HepG2 (cell line): Measurements from ENCODE around the gene VARS2. TPM values are rescaled to one million over a fixed set of nuclear protein-coding genes. Genes with fewer than 3 reads are reported as not detected.

Experiments used
- ADNP ChIP-seq: sonication (generic); formaldehyde crosslinking; IDR thresholded peaks from 2 replicates; pipeline ENCODE4 v1.4.0; 2020; ENCODE audit warnings: missing genetic modification reagents
- ARID2 ChIP-seq: sonication (generic); formaldehyde crosslinking; IDR thresholded peaks from 2 replicates; pipeline ENCODE4 v1.8.1; 2022; ENCODE audit warnings: mild to moderate bottlenecking, missing genetic modification reagents, borderline replicate concordance
- CBX1 ChIP-seq: IDR thresholded peaks from one replicate; pipeline ENCODE4 v1.6.1; 2016; ENCODE audit warnings: antibody characterized with exemption, low read depth
- CEBPG ChIP-seq: IDR thresholded peaks from 2 replicates; pipeline ENCODE4 v1.6.1; 2016
- CENPT ChIP-seq: sonication (generic); formaldehyde crosslinking; IDR thresholded peaks from 2 replicates; pipeline ENCODE4 v1.8.0; 2022; ENCODE audit warnings: low read depth, mild to moderate bottlenecking, moderate library complexity, missing genetic modification reagents
- ELF4 ChIP-seq: sonication (generic); formaldehyde crosslinking; IDR thresholded peaks from 2 replicates; pipeline ENCODE4 v1.5.0; 2020; ENCODE audit warnings: missing genetic modification reagents, mild to moderate bottlenecking, moderate library complexity, borderline replicate concordance
- GATAD2A ChIP-seq: IDR thresholded peaks from 2 replicates; pipeline ENCODE4 v1.6.1; 2016
- GTF2F1 ChIP-seq: fragments of 150-350 bp; IDR thresholded peaks from 2 replicates; pipeline ENCODE4 v1.6.1; 2014; ENCODE audit warnings: low read length
- MXD4 ChIP-seq: IDR thresholded peaks from 2 replicates; pipeline ENCODE4 v1.6.1; 2016; ENCODE audit warnings: mild to moderate bottlenecking, missing biosample characterization, missing genetic modification reagents
- PRPF4 ChIP-seq: fragments of 200-400 bp; formaldehyde crosslinking; IDR thresholded peaks from 2 replicates; pipeline ENCODE4 v1.6.1; 2016; ENCODE audit warnings: low read length, low read depth; ENCODE audit not compliant: poor library complexity, severe bottlenecking
- SCMH1 ChIP-seq: sonication (generic); formaldehyde crosslinking; IDR thresholded peaks from 2 replicates; pipeline ENCODE4 v1.9.0; 2021; ENCODE audit warnings: missing genetic modification reagents, mild to moderate bottlenecking, borderline replicate concordance
- SMYD3 ChIP-seq: sonication (generic); formaldehyde crosslinking; IDR thresholded peaks from 2 replicates; pipeline ENCODE4 v1.8.1; 2023; ENCODE audit warnings: mild to moderate bottlenecking, missing genetic modification reagents
- TEAD3 ChIP-seq: optimal IDR thresholded peaks from 2 replicates; pipeline ENCODE3; 2016; ENCODE audit warnings: borderline replicate concordance
- TFE3 ChIP-seq: IDR thresholded peaks from 2 replicates; pipeline ENCODE4 v1.6.1; 2016
- ZEB1 ChIP-seq: IDR thresholded peaks from 2 replicates; pipeline ENCODE4 v1.6.1; 2012; ENCODE audit warnings: mild to moderate bottlenecking, low read depth, inconsistent platforms; ENCODE audit not compliant: insufficient replicate concordance
- ZNF260 ChIP-seq: sonication (generic); formaldehyde crosslinking; IDR thresholded peaks from 2 replicates; pipeline ENCODE4 v1.4.0; 2020; ENCODE audit warnings: missing genetic modification reagents, low read depth, mild to moderate bottlenecking, borderline replicate concordance
- ZNF33A ChIP-seq: sonication (generic); formaldehyde crosslinking; IDR thresholded peaks from 2 replicates; pipeline ENCODE4 v1.5.1; 2020; ENCODE audit warnings: missing genetic modification reagents, mild to moderate bottlenecking, moderate library complexity, borderline replicate concordance
- ZNF431 ChIP-seq: sonication (generic); formaldehyde crosslinking; IDR thresholded peaks from 2 replicates; pipeline ENCODE4 v1.9.0; 2022; ENCODE audit warnings: missing genetic modification reagents, low read depth, mild to moderate bottlenecking, borderline replicate concordance
- ZNF770 ChIP-seq: sonication (generic); formaldehyde crosslinking; IDR thresholded peaks from 2 replicates; pipeline ENCODE4 v1.5.0; 2020; ENCODE audit warnings: mild to moderate bottlenecking, missing genetic modification reagents
- polyA plus RNA-seq, 8 experiments: library from polyadenylated mRNA; depleted of rRNA in 3 of 8; stranded (reverse) in 7 of 8; unstranded in 1 of 8; fragments of >200 nt; fragmentation: Illumina TruSeq in 4 of 8; extraction: Trizol in 4 of 8; gene quantifications; 2 replicates each; pipeline versions ENCODE4 v1.2.1 to v1.2.3, GENCODE V29; 2011 to 2016; ENCODE audit warnings: low read depth in 4 of 8, missing spikeins in 1 of 8, mixed read lengths in 1 of 8; ENCODE audit not compliant: insufficient read depth in 1 of 8
- total RNA-seq, 5 experiments: library from RNA; depleted of rRNA; stranded (reverse); fragments of >200 nt; fragmentation: Illumina TruSeq; extraction: Trizol; gene quantifications; 2 replicates each; pipeline ENCODE4 v1.2.3, GENCODE V29; 2016; ENCODE audit warnings: low read depth in 1 of 5
- TF ChIP-seq, protein P1 (sequence below): sonication (generic); formaldehyde crosslinking; IDR thresholded peaks from 2 replicates; pipeline ENCODE4 v1.4.0; 2020; ENCODE audit warnings: missing genetic modification reagents, mild to moderate bottlenecking, borderline replicate concordance
- TF ChIP-seq, protein P2 (sequence below): IDR thresholded peaks from 2 replicates; pipeline ENCODE4 v1.6.1; 2016; ENCODE audit warnings: missing genetic modification reagents, missing compliant biosample characterization
- TF ChIP-seq, protein P3 (sequence below): IDR thresholded peaks from 2 replicates; pipeline ENCODE4 v1.6.1; 2018; ENCODE audit warnings: missing genetic modification reagents

Gene VARS2
- total and polyA plus RNA-seq, 2 of the 13 experiments (the other 11 are each of a cell fraction or from before 2014, with no cell fraction given), result 61.8 to 71.8 TPM

DNA sequence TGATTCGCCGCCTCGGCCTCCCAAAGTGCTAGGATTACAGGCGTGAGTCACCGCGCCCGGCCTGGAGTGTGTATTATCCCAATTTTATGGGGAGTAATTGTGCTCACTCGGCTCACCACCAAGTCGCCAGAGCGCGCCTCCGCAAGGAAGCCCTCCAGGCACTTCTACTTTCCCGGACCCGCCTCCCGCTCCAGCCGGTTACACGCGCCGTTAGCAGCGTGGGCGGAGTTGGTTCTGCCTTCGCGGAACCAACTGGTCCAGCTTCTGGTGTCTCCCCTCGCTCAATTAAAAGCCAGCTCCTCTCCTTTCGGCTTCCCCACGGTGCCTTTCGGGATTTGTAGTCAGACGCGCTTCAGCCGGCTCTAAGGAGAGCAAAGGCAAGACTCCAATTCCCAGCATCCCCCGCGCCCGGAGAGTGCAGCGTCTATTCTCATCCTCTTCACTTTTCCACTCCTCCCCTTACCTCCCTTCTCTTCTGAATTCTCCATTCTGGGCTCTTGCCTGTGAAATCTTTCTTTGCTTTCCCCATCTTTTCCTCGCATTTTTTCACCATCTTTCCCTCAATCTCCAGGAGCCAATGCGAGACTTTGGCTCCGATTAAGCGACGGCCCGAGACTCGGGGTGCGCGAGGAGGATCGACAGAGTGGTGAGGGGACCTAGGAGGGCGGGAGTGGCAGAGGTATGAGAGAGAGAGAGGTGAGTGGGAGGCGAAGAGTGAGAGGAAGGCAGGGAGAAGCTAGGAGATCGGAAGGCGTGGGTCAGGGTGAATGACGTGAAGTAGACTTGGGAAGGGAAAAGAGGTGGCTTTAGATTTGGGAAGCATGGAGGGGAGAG is 6.1 kb upstream of the VARS2 start, which contains the start of gene GTF2H4 (continued):
- TF ChIP-seq SCMH1 (CRISPR knock-in tag) (no peak), CENPT (no peak), PRPF4 (no peak), TEAD3 (CRISPR knock-in tag) (peak; percentile 57), ZEB1 (peak; percentile 26), TFE3 (CRISPR knock-in tag) (no peak), CEBPG (CRISPR knock-in tag) (0 out of 2 replicates have a peak, but pooled peaks have one; percentile 40), ZNF431 (no peak), GATAD2A (peak; percentile 62; the same call in 1 of the 2 replicates), CBX1 (peak; percentile 92), GTF2F1 (no peak), ELF4 (CRISPR knock-in tag) (peak; percentile 76), ZNF33A (CRISPR knock-in tag) (no peak), ZNF260 (CRISPR knock-in tag) (no peak), SMYD3 (CRISPR knock-in tag) (peak; percentile 91; the same call in 1 of the 2 replicates), ZNF770 (CRISPR knock-in tag) (peak; percentile 78), MXD4 (CRISPR knock-in tag) (peak; percentile 92), ARID2 (CRISPR knock-in tag) (no peak; the same call in 1 of the 2 replicates), ADNP (CRISPR knock-in tag) (peak; percentile 99)
- TF ChIP-seq, protein P1, sequence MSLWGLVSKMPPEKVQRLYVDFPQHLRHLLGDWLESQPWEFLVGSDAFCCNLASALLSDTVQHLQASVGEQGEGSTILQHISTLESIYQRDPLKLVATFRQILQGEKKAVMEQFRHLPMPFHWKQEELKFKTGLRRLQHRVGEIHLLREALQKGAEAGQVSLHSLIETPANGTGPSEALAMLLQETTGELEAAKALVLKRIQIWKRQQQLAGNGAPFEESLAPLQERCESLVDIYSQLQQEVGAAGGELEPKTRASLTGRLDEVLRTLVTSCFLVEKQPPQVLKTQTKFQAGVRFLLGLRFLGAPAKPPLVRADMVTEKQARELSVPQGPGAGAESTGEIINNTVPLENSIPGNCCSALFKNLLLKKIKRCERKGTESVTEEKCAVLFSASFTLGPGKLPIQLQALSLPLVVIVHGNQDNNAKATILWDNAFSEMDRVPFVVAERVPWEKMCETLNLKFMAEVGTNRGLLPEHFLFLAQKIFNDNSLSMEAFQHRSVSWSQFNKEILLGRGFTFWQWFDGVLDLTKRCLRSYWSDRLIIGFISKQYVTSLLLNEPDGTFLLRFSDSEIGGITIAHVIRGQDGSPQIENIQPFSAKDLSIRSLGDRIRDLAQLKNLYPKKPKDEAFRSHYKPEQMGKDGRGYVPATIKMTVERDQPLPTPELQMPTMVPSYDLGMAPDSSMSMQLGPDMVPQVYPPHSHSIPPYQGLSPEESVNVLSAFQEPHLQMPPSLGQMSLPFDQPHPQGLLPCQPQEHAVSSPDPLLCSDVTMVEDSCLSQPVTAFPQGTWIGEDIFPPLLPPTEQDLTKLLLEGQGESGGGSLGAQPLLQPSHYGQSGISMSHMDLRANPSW (CRISPR knock-in tag), result peak; percentile 90; the same call in 1 of the 2 replicates
- TF ChIP-seq, protein P2, sequence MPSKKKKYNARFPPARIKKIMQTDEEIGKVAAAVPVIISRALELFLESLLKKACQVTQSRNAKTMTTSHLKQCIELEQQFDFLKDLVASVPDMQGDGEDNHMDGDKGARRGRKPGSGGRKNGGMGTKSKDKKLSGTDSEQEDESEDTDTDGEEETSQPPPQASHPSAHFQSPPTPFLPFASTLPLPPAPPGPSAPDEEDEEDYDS, result peak; percentile 62; the same call in 1 of the 2 replicates
- TF ChIP-seq, protein P3, sequence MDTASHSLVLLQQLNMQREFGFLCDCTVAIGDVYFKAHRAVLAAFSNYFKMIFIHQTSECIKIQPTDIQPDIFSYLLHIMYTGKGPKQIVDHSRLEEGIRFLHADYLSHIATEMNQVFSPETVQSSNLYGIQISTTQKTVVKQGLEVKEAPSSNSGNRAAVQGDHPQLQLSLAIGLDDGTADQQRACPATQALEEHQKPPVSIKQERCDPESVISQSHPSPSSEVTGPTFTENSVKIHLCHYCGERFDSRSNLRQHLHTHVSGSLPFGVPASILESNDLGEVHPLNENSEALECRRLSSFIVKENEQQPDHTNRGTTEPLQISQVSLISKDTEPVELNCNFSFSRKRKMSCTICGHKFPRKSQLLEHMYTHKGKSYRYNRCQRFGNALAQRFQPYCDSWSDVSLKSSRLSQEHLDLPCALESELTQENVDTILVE (CRISPR knock-in tag), result peak; percentile 85
